BLaER1 treated with 17β-estradiol and CSF1 and Interleukin-3, amounts not matched to agents 10 nM and 100 nM (cell line): ENCODE measurements around the gene UBE2M.

Experiments used
- H3K27ac ChIP-seq, 11 experiments: shearing (Covaris generic); formaldehyde crosslinking; 2 replicates each; pipeline ENCODE4 v1.8.1; 2022
- H3K27me3 ChIP-seq, 11 experiments: shearing (Covaris generic); formaldehyde crosslinking; 2 replicates each; pipeline ENCODE4 v1.8.1; 2022
- H3K36me3 ChIP-seq, 11 experiments: shearing (Covaris generic); formaldehyde crosslinking; 2 replicates each; pipeline ENCODE4 v1.8.1; 2022
- H3K4me1 ChIP-seq, 10 experiments: shearing (Covaris generic); formaldehyde crosslinking; 2 replicates each; pipeline ENCODE4 v1.8.1; 2022
- H3K4me2 ChIP-seq, 11 experiments: shearing (Covaris generic); formaldehyde crosslinking; 2 replicates each; pipeline ENCODE4 v1.8.1; 2022
- H3K4me3 ChIP-seq, 10 experiments: shearing (Covaris generic); formaldehyde crosslinking; 2 replicates each; pipeline ENCODE4 v1.8.1; 2022
- H3K9ac ChIP-seq, 11 experiments: shearing (Covaris generic); formaldehyde crosslinking; 2 replicates each; pipeline ENCODE4 v1.8.1; 2022
- H3K9me3 ChIP-seq, 11 experiments: shearing (Covaris generic); formaldehyde crosslinking; replicated peaks in 1 of 11; 2 replicates each; pipeline ENCODE4 v1.8.1; 2022
- H4K20me1 ChIP-seq, 11 experiments: shearing (Covaris generic); formaldehyde crosslinking; 2 replicates each; pipeline ENCODE4 v1.8.1; 2022
- Cebpa-rat ChIP-seq, 11 experiments: shearing (Covaris generic); IDR thresholded peaks; 2 replicates each; pipeline ENCODE4 v1.8.1; 2022

The UBE2M gene

DNA sequence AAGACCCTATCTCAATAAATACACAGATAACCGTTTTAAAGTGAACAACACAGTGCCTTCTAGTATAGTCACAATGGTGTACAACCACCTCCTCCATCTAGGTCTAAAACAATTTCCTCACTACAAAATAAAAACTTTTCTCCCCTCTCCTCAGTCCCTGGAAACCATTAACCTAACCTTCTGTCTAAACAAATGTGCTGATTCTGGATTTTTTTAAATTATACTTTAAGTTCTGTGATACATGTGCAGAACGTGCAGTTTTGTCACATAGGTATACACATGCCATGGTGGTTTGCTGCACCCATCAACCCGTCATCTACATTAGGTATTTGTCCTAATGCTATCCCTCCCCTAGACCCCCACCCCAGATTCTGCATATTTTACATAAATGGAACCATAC is 29.0 kb downstream of the UBE2M start:
- H3K9me3 ChIP-seq: no peaks in the 10 kb centered on the region
- no peak for TF ChIP-seq Cebpa-rat (IDR thresholded peaks at IDR 0.05)
- no peaks in the 10 kb centered on the region; a peak in 1 of 20 replicates for H3K4me1 ChIP-seq
- no peak overlapping the region for H3K27ac ChIP-seq
- H3K9ac ChIP-seq: no peak overlapping the region; a peak in 1 of 22 replicates
- no peaks in the 10 kb centered on the region for H4K20me1 ChIP-seq
- no peaks in the 10 kb centered on the region for H3K27me3 ChIP-seq
- no peak overlapping the region for H3K4me2 ChIP-seq
- no peaks in the 10 kb centered on the region for H3K36me3 ChIP-seq
- H3K4me3 ChIP-seq: no peak overlapping the region

- no peaks in the 10 kb centered on the region for H3K27me3 ChIP-seq
- H3K9me3 ChIP-seq: no peaks in the 10 kb centered on the region
- H3K36me3 ChIP-seq: no peaks in the 10 kb centered on the region
- no peak overlapping the region for H3K4me2 ChIP-seq
- TF ChIP-seq Cebpa-rat (IDR thresholded peaks at IDR 0.05): no peak
- H3K4me1 ChIP-seq: peaks cover 18 to 30% (median 19%) of the 10 kb centered on the region in 10 experiments
- peaks cover 4 to 12% (median 10%) of the 10 kb centered on the region in 11 experiments; a peak in 13 of 22 replicates for H4K20me1 ChIP-seq
- 0 out of 22 replicates have a peak overlapping the region, but pooled peaks of 1 of the 11 experiments have one; percentile 4 for H3K9ac ChIP-seq
- no peak overlapping the region for H3K27ac ChIP-seq
- H3K4me3 ChIP-seq: no peak overlapping the region
Measured at GRCh38 chr19:58522709-58523108, 35.7 kb downstream of the UBE2M start.

GRCh38 chr19:58521651-58522050 is 36.8 kb downstream of the UBE2M start:
- H3K27me3 ChIP-seq: no peaks in the 10 kb centered on the region
- peaks cover 7 to 10% (median 9%) of the 10 kb centered on the region in 11 experiments; a peak in 21 of 22 replicates for H3K36me3 ChIP-seq
- peak overlapping the region in 1 of 11 experiments; percentile 63; a peak in 2 of 22 replicates for H3K9ac ChIP-seq
- peaks cover 8 to 22% (median 18%) of the 10 kb centered on the region in 11 experiments; a peak in 13 of 22 replicates for H4K20me1 ChIP-seq
- H3K27ac ChIP-seq: peak overlapping the region in 1 of 11 experiments; percentile 16; a peak in 1 of 22 replicates
- peak overlapping the region in 4 of 11 experiments; percentile 9 to 71 (median 14); a peak in 5 of 22 replicates for H3K4me2 ChIP-seq
- H3K4me1 ChIP-seq: peaks cover 23 to 40% (median 26%) of the 10 kb centered on the region in 10 experiments
- no peaks in the 10 kb centered on the region for H3K9me3 ChIP-seq
- no peak for TF ChIP-seq Cebpa-rat (IDR thresholded peaks at IDR 0.05)
- H3K4me3 ChIP-seq: no peak overlapping the region

DNA sequence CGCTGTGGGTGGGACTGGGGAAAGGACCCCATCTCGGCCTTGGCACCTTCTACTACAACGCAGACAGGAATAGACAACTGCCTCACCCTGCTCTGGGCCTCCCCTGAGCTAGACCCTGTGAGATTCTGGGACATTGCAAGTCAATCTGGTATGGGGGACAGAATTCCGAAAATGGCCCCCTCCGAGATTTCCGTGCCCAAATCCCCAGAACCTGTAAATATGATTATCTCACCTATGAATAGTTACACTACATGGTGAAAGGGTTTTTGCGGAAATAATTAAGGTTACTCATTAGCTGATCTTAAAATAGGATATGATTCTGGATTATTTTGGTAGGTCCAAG is 38.2 kb downstream of the UBE2M start:
- Histone ChIP-seq H3K4me1 (peaks cover 32 to 52% (median 38%) of the 10 kb centered on the region in 10 experiments), H4K20me1 (peaks cover 8 to 36% (median 24%) of the 10 kb centered on the region in 11 experiments; a peak in 14 of 22 replicates), H3K4me2 (peak overlapping the region; percentile 92 to 100 (median 98)), H3K27ac (peak overlapping the region; percentile 90 to 99 (median 94)), H3K36me3 (peaks cover 17 to 25% (median 22%) of the 10 kb centered on the region in 11 experiments), H3K9me3 (no peaks in the 10 kb centered on the region), H3K4me3 (peak overlapping the region; percentile 69 to 91 (median 81)), H3K27me3 (no peaks in the 10 kb centered on the region), H3K9ac (peak overlapping the region; percentile 91 to 99 (median 95))
- no peak for TF ChIP-seq Cebpa-rat (IDR thresholded peaks at IDR 0.05)

DNA sequence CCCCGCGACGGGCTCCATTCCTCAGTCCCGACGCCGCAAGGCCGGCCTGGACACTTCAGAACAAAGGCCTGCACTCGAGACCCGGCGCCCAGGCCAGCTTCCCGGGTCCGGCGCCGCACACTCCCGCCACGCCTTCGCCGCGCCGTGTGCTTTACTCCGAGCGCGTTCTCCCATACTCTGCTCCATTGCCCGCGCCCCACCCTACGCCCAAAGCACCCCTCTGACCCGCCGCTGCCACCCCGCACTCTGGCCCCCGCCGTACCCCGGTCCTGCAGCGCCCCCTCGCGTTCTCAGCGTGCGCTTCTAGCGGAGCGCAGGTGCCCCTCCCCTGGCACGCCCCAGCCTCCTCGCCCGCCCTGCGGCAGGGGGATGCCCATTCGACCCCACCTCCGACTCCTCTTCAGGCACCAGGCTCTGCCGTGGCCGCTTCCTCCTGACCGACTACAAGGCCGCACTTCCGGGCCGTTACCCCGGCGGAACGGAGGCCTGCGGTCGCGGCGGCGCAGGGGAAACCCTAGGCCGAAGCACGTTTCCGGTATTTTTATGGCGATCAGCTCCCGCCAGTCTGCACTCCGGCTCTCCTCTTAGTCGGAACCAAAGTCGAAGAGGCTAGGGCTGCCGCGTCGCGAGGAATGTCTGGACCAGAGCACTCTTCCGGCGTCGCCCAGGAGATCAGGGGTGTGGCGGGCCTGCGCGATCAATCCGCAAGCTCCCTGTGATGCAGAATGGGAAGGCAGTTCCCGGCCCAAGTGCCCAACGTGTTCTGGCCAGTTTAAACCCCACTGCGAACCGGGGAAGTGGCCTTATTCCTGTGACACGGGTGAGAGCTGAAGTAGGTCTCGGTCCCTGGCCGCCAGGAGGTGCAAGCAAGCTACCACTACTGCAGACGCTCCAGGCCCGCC is 38.8 kb downstream of the UBE2M start, which contains the start of gene ZBTB45:
ZBTB45 (minus strand) TSS at position 456 of the 902 bp plus-strand sequence. CDS start 2,137 bp downstream, outside the sequence.
- H3K36me3 ChIP-seq: peaks cover 17 to 30% (median 23%) of the 10 kb centered on the region in 11 experiments
- H3K27me3 ChIP-seq: no peaks in the 10 kb centered on the region
- peak within 1 kb of the TSS; percentile 91 to 99 (median 95) for H3K9ac ChIP-seq
- H3K9me3 ChIP-seq: no peaks in the 10 kb centered on the region
- peaks cover 38 to 58% (median 44%) of the 10 kb centered on the region in 10 experiments for H3K4me1 ChIP-seq
- peak within 1 kb of the TSS; percentile 92 to 100 (median 98) for H3K4me2 ChIP-seq
- peak within 1 kb of the TSS; percentile 90 to 99 (median 94) for H3K27ac ChIP-seq
- H3K4me3 ChIP-seq: peak within 1 kb of the TSS; percentile 69 to 91 (median 81)
- H4K20me1 ChIP-seq: peaks cover 8 to 37% (median 24%) of the 10 kb centered on the region in 11 experiments; a peak in 14 of 22 replicates
- no peak for TF ChIP-seq Cebpa-rat (IDR thresholded peaks at IDR 0.05)

DNA sequence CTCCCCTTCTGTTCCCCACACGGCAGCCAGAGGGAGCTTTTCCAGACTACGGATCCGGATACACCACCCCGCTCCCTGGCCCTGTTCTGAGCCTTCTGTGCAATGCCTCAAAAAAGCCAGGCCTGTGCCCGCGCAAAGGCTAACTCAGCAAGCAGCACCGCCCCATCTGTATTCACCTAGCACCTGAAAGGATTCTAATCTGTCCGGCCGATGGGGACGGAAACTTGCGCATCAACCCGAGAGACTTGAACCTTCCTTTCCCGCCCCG is 39.4 kb downstream of the UBE2M start:
- peak overlapping the region; percentile 90 to 99 (median 94) for H3K27ac ChIP-seq
- TF ChIP-seq Cebpa-rat (IDR thresholded peaks at IDR 0.05): no peak

DNA sequence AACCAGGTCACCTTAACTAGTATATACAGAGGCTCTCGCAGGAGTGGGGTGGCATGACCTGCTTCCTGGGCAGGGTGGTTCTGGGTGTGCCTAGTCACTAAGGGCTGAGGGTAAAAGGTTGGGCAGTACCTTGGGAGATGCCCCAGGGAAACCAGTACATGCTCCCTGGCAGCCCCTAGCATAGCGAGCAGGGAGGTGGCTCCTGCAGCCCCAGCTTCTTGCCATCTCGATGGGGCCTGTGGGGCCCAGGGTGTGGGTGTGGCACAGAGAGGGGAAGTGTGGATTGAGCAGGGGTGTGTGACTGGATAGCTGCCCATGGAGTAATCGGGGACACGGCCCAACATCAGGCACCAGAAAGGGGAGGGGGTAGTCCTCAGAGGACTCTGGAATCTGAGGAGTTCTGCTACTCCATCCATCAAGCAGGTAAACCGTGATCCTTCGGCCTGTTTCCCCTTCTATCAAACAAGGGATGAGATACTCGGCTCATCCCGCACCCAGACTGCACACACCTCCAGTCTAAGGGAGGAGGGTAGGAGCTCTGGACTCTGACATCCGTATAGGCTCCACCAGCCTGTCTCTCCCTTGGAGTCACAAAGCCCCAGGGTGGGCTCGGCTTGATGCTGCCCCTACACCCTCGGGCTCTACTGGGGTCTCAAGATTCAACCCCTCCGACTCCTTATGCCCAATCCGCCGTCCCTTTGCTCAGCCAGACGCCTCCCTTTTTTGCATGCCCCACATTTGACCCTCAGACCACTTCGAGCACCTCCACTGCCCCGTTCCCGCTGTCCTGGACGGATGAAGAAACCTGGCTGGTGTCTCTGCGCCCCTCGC is 39.9 kb downstream of the UBE2M start:
- Histone ChIP-seq H3K36me3 (peaks cover 17 to 30% (median 23%) of the 10 kb centered on the region in 11 experiments), H3K27ac (peak overlapping the region; percentile 90 to 99 (median 94)), H3K9me3 (no peaks in the 10 kb centered on the region), H3K4me3 (peak overlapping the region; percentile 69 to 91 (median 81)), H4K20me1 (peaks cover 8 to 37% (median 24%) of the 10 kb centered on the region in 11 experiments; a peak in 14 of 22 replicates), H3K27me3 (no peaks in the 10 kb centered on the region), H3K9ac (peak overlapping the region; percentile 91 to 99 (median 95)), H3K4me2 (peak overlapping the region; percentile 92 to 100 (median 98)), H3K4me1 (peaks cover 46 to 65% (median 51%) of the 10 kb centered on the region in 10 experiments)
- TF ChIP-seq Cebpa-rat (IDR thresholded peaks at IDR 0.05): no peak

More for the DNA sequence above, 39.4 kb downstream of the UBE2M start:
- Histone ChIP-seq H3K27me3 (no peaks in the 10 kb centered on the region), H3K4me2 (peak overlapping the region; percentile 92 to 100 (median 98)), H3K9me3 (no peaks in the 10 kb centered on the region), H4K20me1 (peaks cover 8 to 37% (median 24%) of the 10 kb centered on the region in 11 experiments; a peak in 14 of 22 replicates), H3K9ac (peak overlapping the region; percentile 91 to 99 (median 95)), H3K4me3 (peak overlapping the region; percentile 69 to 91 (median 81)), H3K36me3 (peaks cover 17 to 30% (median 23%) of the 10 kb centered on the region in 11 experiments), H3K4me1 (peaks cover 43 to 62% (median 47%) of the 10 kb centered on the region in 10 experiments)
